Inflammatory macrophage treated with lipopolysaccharide for 4 hours (primary cell): ENCODE results near the gene SORCS2.

Source experiments
- DNase-seq: peaks from one replicate; pipeline ENCODE4 v3.0.0-alpha.2; 2020

Gene SORCS2

GRCh38 chr4:7500404-7500803 is 308.1 kb downstream of the SORCS2 start:
- no peak for DNase-seq

- DNase-seq, result no peak
These were observed 309.0 kb downstream of the SORCS2 start for GRCh38 chr4:7501314-7501713.

DNA sequence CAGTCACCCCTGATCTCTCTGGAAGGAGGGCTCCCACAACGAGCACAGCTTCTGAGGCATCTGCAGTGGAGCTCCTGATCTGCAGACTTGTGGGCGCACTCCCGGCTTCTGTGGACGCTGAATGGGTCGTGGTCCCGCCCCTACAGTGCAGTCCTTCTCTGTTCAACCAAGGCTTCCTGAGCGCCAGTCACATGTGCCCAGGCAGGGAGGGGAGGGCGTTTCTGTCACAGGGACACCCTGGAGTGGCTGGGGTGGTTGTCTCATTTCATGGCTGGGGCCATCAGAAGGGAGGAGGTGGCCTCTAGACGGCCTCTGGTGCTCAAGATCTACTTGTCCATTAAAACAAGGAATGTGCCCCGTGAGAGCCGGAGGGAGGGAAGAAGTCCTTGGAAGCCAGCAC is 309.5 kb downstream of the SORCS2 start:
- no peak for DNase-seq

- no peak for DNase-seq
These were observed 311.4 kb downstream of the SORCS2 start for GRCh38 chr4:7503559-7504249.

- DNase-seq, result no peak
These were observed 313.0 kb downstream of the SORCS2 start for GRCh38 chr4:7505116-7505900.

DNA sequence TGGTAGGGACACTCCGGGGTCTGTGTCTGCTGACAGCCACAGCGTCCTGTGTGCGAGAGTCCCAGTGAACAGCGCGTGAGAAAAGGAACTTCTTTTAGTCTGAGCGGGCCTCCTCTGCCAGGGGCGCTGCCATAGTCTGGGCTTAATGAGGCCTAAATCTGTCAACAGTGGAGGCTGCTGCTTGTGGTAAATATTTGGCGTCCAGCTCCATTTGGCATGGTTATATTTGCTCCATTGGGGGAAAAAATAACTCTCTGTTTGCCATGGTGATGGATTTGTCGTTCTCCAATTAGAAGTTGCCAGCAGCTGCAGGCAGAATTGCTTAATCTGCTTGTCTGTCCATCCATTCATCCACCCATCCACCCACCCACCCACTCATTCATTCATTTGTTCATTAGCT is 313.8 kb downstream of the SORCS2 start:
- no peak for DNase-seq

DNA sequence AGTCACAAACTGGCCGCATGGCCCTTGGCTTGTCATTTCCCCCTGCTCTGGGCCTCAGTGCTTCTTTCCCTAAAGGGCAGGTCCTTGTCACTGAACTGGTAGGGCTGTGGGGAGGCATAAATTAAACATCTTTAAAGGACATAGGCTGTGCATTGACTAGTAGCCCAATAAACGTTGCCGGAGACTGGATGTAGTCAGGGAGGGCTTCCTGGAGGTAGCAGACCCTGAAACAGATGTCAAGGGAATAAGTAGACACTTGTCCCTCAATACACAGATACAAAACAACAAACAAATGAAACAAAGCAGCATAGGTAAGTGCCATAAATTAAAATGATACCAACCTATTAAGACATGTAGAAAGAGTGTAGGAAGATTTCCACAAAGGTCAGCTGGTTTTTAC is 314.2 kb downstream of the SORCS2 start:
- DNase-seq, result no peak

GRCh38 chr4:7507381-7507780 is 315.0 kb downstream of the SORCS2 start:
- no peak for DNase-seq

DNA sequence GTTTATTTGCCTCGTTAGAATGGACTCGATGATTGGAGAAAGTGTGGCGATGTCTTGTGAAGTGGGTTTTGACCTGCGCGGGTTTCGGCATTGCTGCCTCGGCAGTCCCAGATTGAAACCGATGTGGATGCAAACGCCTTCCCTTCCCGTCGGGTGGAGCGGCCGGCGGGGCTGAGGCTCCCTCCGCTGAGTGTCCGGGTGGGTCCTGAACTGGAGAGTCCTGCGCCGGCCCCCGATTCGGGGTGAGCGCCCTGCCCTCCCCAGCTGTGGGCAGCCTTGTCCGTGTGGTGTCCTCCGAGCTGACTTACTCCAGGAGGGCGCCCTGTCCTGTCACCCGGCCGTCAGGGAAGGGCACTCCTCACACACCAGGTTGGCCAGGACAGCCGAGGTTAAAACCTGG is 317.7 kb downstream of the SORCS2 start:
- no peak for DNase-seq

DNA sequence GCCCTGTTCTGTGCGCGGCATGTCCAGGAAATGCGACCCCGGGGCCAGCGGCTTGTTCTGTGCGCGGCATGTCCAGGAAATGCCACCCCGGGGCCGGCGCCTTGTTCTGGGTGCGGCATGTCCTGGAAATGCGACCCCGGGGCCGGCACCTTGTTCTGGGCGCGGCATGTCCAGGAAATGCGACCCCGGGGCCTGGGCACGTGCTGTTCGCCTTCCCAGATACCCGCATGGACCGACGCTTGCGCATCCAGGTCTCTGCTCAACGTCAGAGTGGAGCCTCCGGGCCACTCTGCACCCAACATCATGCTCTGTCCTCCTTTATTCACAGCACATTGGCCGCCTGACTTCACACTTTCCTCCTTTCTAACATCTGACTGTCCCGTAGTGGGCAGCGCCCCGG is 318.2 kb downstream of the SORCS2 start:
- DNase-seq, result no peak

GRCh38 chr4:7511525-7511924 is 319.2 kb downstream of the SORCS2 start:
- no peak for DNase-seq

- DNase-seq, result no peak
These were observed 320.1 kb downstream of the SORCS2 start for GRCh38 chr4:7512428-7512827.

- DNase-seq, result no peak
These were observed 320.6 kb downstream of the SORCS2 start for GRCh38 chr4:7512946-7513345.

- no peak for DNase-seq
These were observed 321.3 kb downstream of the SORCS2 start for GRCh38 chr4:7513671-7514070.

DNA sequence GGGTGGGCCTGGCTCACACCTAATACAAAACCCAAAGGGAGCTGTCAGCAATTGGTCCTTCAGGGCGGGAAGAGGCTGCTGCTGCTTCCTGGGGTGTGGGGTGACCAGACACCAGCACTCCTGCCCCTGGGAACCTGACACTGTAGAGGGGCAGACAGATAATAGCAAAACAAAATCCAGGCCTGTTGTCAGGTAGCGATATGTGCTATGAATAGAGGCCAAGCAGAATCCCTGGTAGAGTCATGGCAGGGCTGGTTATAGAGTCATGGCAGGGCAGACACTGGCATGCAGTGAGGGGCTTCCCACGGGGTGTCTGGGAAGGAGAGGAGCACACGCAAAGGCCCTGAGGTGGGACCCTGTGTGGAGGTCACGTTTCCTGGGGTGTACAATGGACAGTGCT is 321.9 kb downstream of the SORCS2 start:
- DNase-seq, result no peak

DNA sequence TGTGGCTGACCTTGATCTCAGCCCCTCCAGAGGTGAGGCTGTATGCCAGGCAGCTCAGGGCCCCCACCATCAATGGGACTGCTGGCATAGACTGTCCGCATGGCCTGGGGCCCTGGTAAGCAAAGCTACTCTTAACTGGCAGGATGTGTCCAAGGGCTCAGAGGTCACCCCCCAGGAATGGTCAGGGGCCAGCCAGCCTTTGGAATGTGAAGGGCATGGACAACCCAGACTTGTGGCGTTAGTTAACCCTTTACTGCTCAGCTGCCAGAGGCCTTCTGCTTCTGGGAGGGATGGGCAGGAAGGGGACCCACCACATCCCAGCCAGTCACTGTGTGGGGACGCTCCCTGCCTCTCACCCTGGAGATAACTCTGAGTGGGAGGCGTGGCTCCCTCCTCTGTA is 322.5 kb downstream of the SORCS2 start:
- no peak for DNase-seq

DNA sequence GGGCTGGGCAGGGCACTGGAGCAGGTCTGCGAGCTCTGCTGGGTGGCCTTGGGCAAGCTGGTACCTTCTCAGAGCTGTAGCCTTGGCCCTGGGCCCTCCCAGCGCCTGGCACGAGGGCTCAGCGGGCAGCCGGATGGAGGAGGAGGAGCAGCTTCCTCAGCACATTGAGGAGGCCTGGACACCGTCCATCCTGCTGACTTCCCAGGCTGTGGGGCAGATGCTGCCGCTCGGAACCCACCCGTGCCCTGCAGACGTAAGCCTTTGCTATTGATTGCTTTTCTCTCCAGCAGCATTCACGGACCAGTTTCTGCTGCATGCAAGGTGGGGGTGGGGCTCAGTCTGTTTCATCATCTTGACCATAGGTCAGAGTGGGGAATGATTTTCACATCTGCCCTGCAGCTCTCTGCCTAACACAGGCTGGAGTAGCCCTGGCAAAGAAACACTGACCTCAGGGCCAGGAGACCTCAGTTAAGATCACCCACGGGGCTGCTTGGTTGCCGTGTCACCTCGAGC is 323.1 kb downstream of the SORCS2 start:
- no peak for DNase-seq

DNA sequence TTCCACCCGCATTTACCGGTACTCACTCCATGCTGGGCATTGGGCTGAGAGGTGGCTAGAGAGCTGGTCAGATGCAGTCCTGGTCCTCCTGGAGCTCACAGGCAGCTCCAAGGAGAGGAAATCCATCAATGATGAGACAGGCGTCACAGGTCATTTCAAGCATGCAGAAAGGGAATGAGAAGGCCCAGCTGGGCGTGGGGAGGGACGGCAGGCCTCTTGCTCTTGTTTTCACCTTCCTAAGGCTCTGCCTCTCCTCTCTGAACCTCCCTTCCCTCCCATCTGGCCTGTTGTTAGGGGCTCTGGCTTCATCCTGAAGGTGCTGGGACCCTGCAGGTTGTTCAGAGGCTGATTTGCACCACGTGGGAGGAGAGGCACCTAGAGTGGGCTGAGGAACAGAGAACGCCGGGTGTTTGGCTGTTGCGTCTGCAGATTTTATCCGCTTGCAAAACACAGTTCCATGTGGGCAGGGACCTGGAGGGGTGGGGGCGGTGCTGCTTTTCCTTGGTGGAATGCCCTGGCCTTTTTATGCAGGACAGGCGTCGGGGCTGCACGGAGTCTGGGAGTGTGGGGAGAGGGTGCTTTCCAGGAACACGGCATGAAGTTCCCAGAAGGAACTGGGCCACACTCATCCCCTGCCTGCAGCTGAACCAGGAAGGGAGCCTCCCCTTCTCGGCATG is 323.9 kb downstream of the SORCS2 start:
- no peak for DNase-seq

- DNase-seq, result no peak
These were observed 324.4 kb downstream of the SORCS2 start for GRCh38 chr4:7516773-7517144.

GRCh38 chr4:7518871-7519637 is 326.7 kb downstream of the SORCS2 start:
- DNase-seq, result no peak

GRCh38 chr4:7519638-7520376 is 327.5 kb downstream of the SORCS2 start:
- DNase-seq, result no peak

DNA sequence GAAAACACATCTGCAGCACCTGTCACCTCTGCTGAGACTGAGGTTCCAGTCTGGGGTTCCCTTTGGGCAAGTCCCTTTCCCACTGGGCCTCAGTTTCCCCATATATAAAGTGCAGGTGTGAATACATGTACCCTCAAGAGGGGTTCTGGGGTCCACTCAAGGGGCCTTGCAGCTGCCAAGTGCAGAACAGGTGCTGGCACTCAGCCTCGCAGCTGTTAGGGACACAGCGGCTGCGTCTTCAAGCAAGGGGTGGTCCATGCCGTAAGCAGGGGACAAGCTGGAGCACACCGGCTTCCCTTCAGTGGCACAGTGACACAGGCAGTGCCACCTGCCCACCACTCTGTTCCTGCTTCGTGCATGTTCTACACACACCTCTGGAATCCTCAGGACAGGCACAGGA is 329.3 kb downstream of the SORCS2 start:
- no peak for DNase-seq
